Measurements from ENCODE around the gene TRIM39. TPM values are rescaled to one million over a fixed set of nuclear protein-coding genes. Genes with fewer than 3 reads are reported as not detected.

Gene TRIM39
- total RNA-seq, 1 donor: 8.5 TPM

GRCh38 chr6:30348957-30349356 is 22.2 kb downstream of the TRIM39 start:
- no peak for TF ChIP-seq CTCF (IDR thresholded peaks at IDR 0.05; ENCODE audit: insufficient read depth, low read length)
- no peak for DNase-seq (ENCODE audit: low read depth)

GRCh38 chr6:30349421-30350177 is 22.9 kb downstream of the TRIM39 start:
- DNase-seq (ENCODE audit: low read depth): no peak
- no peak overlapping the region for H3K4me3 ChIP-seq (ENCODE audit: low read depth, low read length)
- TF ChIP-seq CTCF (IDR thresholded peaks at IDR 0.05; ENCODE audit: insufficient read depth, low read length): no peak

More at GRCh38 chr6:30348957-30349356, 22.2 kb downstream of the TRIM39 start:
- no peak overlapping the region for H3K4me3 ChIP-seq (ENCODE audit: low read depth, low read length)

GRCh38 chr6:30350524-30350923 is 23.8 kb downstream of the TRIM39 start:
- no peak for TF ChIP-seq CTCF (IDR thresholded peaks at IDR 0.05; ENCODE audit: insufficient read depth, low read length)
- DNase-seq (ENCODE audit: low read depth): no peak
- H3K4me3 ChIP-seq (ENCODE audit: low read depth, low read length): no peak overlapping the region

GRCh38 chr6:30352550-30352949 is 25.8 kb downstream of the TRIM39 start:
- H3K4me3 ChIP-seq (ENCODE audit: low read depth, low read length): no peak overlapping the region
- no peak for DNase-seq (ENCODE audit: low read depth)
- no peak for TF ChIP-seq CTCF (IDR thresholded peaks at IDR 0.05; ENCODE audit: insufficient read depth, low read length)

- H3K4me3 ChIP-seq (ENCODE audit: low read depth, low read length): no peak overlapping the region
- no peak for DNase-seq (ENCODE audit: low read depth)
- no peak for TF ChIP-seq CTCF (IDR thresholded peaks at IDR 0.05; ENCODE audit: insufficient read depth, low read length)
Measured at GRCh38 chr6:30355281-30355680, 28.6 kb downstream of the TRIM39 start.

- DNase-seq (ENCODE audit: low read depth): no peak
- no peak for TF ChIP-seq CTCF (IDR thresholded peaks at IDR 0.05; ENCODE audit: insufficient read depth, low read length)
- no peak overlapping the region for H3K4me3 ChIP-seq (ENCODE audit: low read depth, low read length)
Measured at GRCh38 chr6:30356536-30356935, 29.8 kb downstream of the TRIM39 start.
